HCT116 (cell line): Measurements from ENCODE around the gene HMGB2. TPM values are rescaled to one million over a fixed set of nuclear protein-coding genes. Genes with fewer than 3 reads are reported as not detected.

Source experiments
- ATAC-seq: fragments of 200-7000 bp; cut with Tn5 transposase; 2 replicates; pipeline ENCODE4 v1.9.1; 2020; ENCODE audit warnings: mild to moderate bottlenecking, moderate library complexity
- BruUV-seq: library from RNA; stranded (reverse); fragments of 400-500 nt; replicated peaks from 2 replicates; lab custom pipeline; 2021; lab: Mats Ljungman, UMichigan
- CTCF ChIA-PET: fragments of 300-600 bp; sonication (Branson Sonifier 250); formaldehyde crosslinking; loops from one replicate; lab custom pipeline; 2021; ENCODE audit warnings: antibody characterized with exemption; lab: Charles Lee
- POLR2A ChIA-PET: fragments of 300-600, 350-600 bp; sonication (Branson Sonifier 250); formaldehyde crosslinking; loops from one replicate; lab custom pipeline; 2021; ENCODE audit warnings: antibody characterized with exemption; lab: Charles Lee
- RAD21 ChIA-PET, 2 experiments: fragments of 300-600 bp; sonication (Branson Sonifier 250); formaldehyde crosslinking; loops; one replicate each; lab custom pipeline; 2023; ENCODE audit warnings: low total read pairs in 2 of 2; ENCODE audit not compliant: uncharacterized antibody in 2 of 2, unreplicated experiment in 2 of 2, low non-redundant PET in 1 of 2; lab: Charles Lee
- DNase-seq: peaks from one replicate; pipeline ENCODE4 v3.0.0-alpha.2; 2010; ENCODE audit warnings: low read depth, low spot score
- H2AFZ ChIP-seq: fragments of 200-600 bp; shearing (Covaris generic), sonication (generic); 2 replicates; pipeline ENCODE4 v1.6.1; 2017; ENCODE audit warnings: low read depth, mixed run types, mixed read lengths, antibody characterized with exemption, low read length; ENCODE audit not compliant: poor library complexity, severe bottlenecking
- H3K27ac ChIP-seq: 2 replicates; pipeline ENCODE4 v1.5.1; 2012; ENCODE audit warnings: low read depth, low read length
- H3K27me3 ChIP-seq: fragments of 200-600 bp; sonication (generic); 2 replicates; pipeline ENCODE4 v1.6.1; 2016; ENCODE audit warnings: mixed run types, low read length, mixed read lengths; ENCODE audit not compliant: insufficient read depth
- H3K36me3 ChIP-seq, 2 experiments: fragments of 200-500 bp in 1 of 2; fragments of 200-600 bp in 1 of 2; sonication (Bioruptor generic) in 1 of 2; sonication (generic) in 1 of 2; 2 replicates each; pipeline versions ENCODE4 v1.5.1 to v1.6.1; 2014 to 2016; ENCODE audit warnings: low read length in 2 of 2, inconsistent platforms in 1 of 2, mixed read lengths in 1 of 2, mixed run types in 1 of 2; ENCODE audit not compliant: insufficient read depth in 2 of 2, control insufficient read depth in 1 of 2
- H3K4me1 ChIP-seq, 2 experiments: fragments of 200-600 bp in 1 of 2; sonication (generic) in 1 of 2; 2 replicates each; pipeline versions ENCODE4 v1.5.1 to v1.6.1; 2012 to 2017; ENCODE audit warnings: low read length in 2 of 2, inconsistent platforms in 1 of 2, mild to moderate bottlenecking in 1 of 2, mixed read lengths in 1 of 2, mixed run types in 1 of 2, moderate library complexity in 1 of 2; ENCODE audit not compliant: insufficient read depth in 2 of 2, control insufficient read depth in 1 of 2
- H3K4me2 ChIP-seq: fragments of 200-600 bp; sonication (generic); 2 replicates; pipeline ENCODE4 v1.6.1; 2017; ENCODE audit warnings: mixed run types, low read length, mixed read lengths
- H3K4me3 ChIP-seq, 2 experiments: fragments of 200-600 bp in 1 of 2; sonication (generic) in 1 of 2; replicated peaks in 1 of 2; 2 replicates each; pipeline ENCODE4 v1.5.1; 2011 to 2016; ENCODE audit warnings: low read length in 2 of 2, control low read depth in 1 of 2, low read depth in 1 of 2, mild to moderate bottlenecking in 1 of 2, mixed read lengths in 1 of 2, mixed run types in 1 of 2
- H3K79me2 ChIP-seq: fragments of 200-600 bp; sonication (generic); 2 replicates; pipeline ENCODE4 v1.6.1; 2017; ENCODE audit warnings: mild to moderate bottlenecking, mixed run types, low read length, moderate library complexity, mixed read lengths; ENCODE audit not compliant: insufficient read depth
- H3K9ac ChIP-seq: fragments of 200-600 bp; sonication (generic); 2 replicates; pipeline ENCODE4 v1.6.1; 2016; ENCODE audit warnings: low read length, mixed read lengths
- H3K9me2 ChIP-seq: fragments of 200-600 bp; sonication (generic), shearing (Covaris generic); 2 replicates; pipeline ENCODE4 v1.6.1; 2017; ENCODE audit warnings: mixed run types, mild to moderate bottlenecking, moderate library complexity; ENCODE audit not compliant: insufficient read depth
- H3K9me3 ChIP-seq, 2 experiments: fragments of 200-500 bp in 1 of 2; fragments of 200-600 bp in 1 of 2; sonication (Bioruptor generic) in 1 of 2; sonication (generic) in 1 of 2; 2 replicates each; pipeline ENCODE4 v1.6.1; 2014 to 2017; ENCODE audit warnings: low read length in 2 of 2, mixed read lengths in 2 of 2, inconsistent platforms in 1 of 2, low read depth in 1 of 2, mild to moderate bottlenecking in 1 of 2, mixed run types in 1 of 2, moderate library complexity in 1 of 2; ENCODE audit not compliant: control insufficient read depth in 1 of 2, insufficient read depth in 1 of 2
- H4K20me1 ChIP-seq: fragments of 200-600 bp; sonication (generic), shearing (Covaris generic); 2 replicates; pipeline ENCODE4 v1.6.1; 2017; ENCODE audit warnings: mixed run types, mild to moderate bottlenecking, moderate library complexity; ENCODE audit not compliant: insufficient read depth
- EGR1 ChIP-seq: IDR thresholded peaks from 2 replicates; pipeline ENCODE4 v1.6.1; 2012; ENCODE audit warnings: low read depth
- ELF1 ChIP-seq: IDR thresholded peaks from 2 replicates; pipeline ENCODE4 v1.6.1; 2012; ENCODE audit warnings: low read depth, borderline replicate concordance
- EZH2phosphoT487 ChIP-seq: fragments of 200-600 bp; IDR thresholded peaks from 2 replicates; pipeline ENCODE4 v1.6.1; 2018; ENCODE audit warnings: antibody characterized with exemption, borderline replicate concordance
- POLR2AphosphoS5 ChIP-seq: IDR thresholded peaks from 2 replicates; pipeline ENCODE4 v1.6.1; 2011; ENCODE audit warnings: mild to moderate bottlenecking, low read depth, low read length, moderate library complexity
- SP1 ChIP-seq: IDR thresholded peaks from 2 replicates; pipeline ENCODE4 v1.6.1; 2012; ENCODE audit warnings: low read depth
- TCF7L2 ChIP-seq: IDR thresholded peaks from 2 replicates; pipeline ENCODE4 v1.7.0; 2011; ENCODE audit warnings: borderline replicate concordance, inconsistent platforms; ENCODE audit not compliant: insufficient read depth, insufficient read length; ENCODE audit errors: extremely low read depth
- YY1 ChIP-seq: IDR thresholded peaks from 2 replicates; pipeline ENCODE4 v1.6.1; 2011; ENCODE audit warnings: low read length, low read depth, moderate library complexity, mild to moderate bottlenecking; ENCODE audit not compliant: insufficient replicate concordance; ENCODE audit errors: extremely low read depth
- ZFX ChIP-seq: fragments of 450-650 bp; IDR thresholded peaks from 2 replicates; pipeline ENCODE4 v1.6.1; 2017
- intact Hi-C: fragments of 100-400 bp; cut with micrococcal nuclease; formaldehyde crosslinking; loops from 2 replicates; pipeline ENCODE4 v1.10.0; 2022
- total RNA-seq: library from RNA; stranded (reverse); gene quantifications from one replicate; pipeline ENCODE4 v1.2.1, GENCODE V29; 2021; ENCODE audit not compliant: unreplicated experiment
- TF ChIP-seq, protein P1 (sequence below): IDR thresholded peaks from 2 replicates; pipeline ENCODE4 v1.6.1; 2012; ENCODE audit warnings: low read depth
- TF ChIP-seq, protein P2 (sequence below): IDR thresholded peaks from 2 replicates; pipeline ENCODE4 v1.6.1; 2012

HMGB2 gene
- total RNA-seq, 1 experiment from 2014 or later: 388 TPM

DNA sequence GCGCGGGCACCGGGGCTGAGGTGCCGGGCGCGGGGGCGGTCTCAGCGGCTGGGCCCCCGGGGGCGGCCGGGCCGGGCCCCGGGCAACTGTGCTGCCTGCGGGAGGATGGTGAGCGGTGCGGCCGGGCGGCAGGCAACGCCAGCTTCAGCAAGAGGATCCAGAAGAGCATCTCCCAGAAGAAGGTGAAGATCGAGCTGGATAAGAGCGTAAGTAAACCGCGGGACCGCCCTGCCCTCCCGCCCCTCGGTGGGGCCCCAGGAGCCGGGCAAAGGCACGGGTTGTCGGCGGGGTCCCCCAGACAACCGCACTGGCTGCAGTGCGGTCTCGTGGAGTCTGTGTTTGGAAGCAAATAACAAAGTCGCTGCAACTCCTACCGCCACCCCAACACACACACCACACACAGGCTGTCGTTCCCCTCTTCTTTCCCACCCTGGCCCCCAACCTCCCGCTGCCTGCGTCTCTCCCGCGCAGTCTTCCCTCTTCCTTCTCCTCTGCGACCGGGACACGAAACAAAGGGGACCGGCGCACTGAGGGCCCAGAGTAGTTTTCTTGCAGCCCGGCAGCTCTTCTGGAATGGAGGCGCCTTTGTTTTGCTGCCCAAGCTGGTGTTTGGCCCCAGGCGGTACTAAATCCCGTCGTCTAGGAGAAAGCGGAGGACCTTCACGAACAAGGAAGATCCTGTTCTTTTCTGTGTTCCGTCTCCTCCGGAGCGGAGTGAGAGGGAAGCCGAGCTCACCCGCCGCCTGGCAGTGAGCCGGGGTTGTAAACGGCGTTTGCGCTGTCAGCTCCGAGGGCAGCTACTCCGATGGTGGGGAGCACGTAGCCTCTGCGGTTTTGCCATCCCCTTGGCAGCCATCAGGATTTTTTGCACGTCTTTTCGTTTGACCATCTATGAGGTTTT, 37.4 kb upstream of the HMGB2 start:
- DNase-seq: no peak
- H3K4me2 ChIP-seq: peak overlapping the region; percentile 98
- 0 out of 4 replicates have a peak, but pooled peaks cover 0 to 2% of the 10 kb centered on the region in 2 experiments for H3K36me3 ChIP-seq
- no peaks in the 10 kb centered on the region for H3K79me2 ChIP-seq
- H3K27me3 ChIP-seq: no peaks in the 10 kb centered on the region
- H3K9me2 ChIP-seq: no peaks in the 10 kb centered on the region
- ATAC-seq: peak; percentile 15
- peaks cover 0 to 19% of the 10 kb centered on the region in 2 experiments; a peak in 3 of 4 replicates for H3K4me1 ChIP-seq
- no peak overlapping the region for H2AFZ ChIP-seq
- no peaks in the 10 kb centered on the region; the same call in 1 of the 2 replicates for H4K20me1 ChIP-seq
- intact Hi-C loops: loop anchor here (2.0 kb wide), 1 partner anchor 37 kb away; the partner anchor contains the start of gene HMGB2
- TF ChIP-seq ZFX: peak; percentile 56
- no peak for TF ChIP-seq EZH2phosphoT487
- TSS peak; percentile 42 for BruUV-seq
- CTCF ChIA-PET: interaction anchor here (0.9 to 2.0 kb wide), 4 partner anchors 49 to 358 kb away, joined by 3 to 13 read pairs (median 4); no protein-coding TSS in a partner anchor
- H3K9ac ChIP-seq: peak overlapping the region; percentile 60
- POLR2A ChIA-PET: interaction anchor here (0.6 to 3.7 kb wide), 3 partner anchors 12 to 38 kb away, joined by 3 to 54 read pairs (median 5); partner anchors contain the start of gene HMGB2
- no peaks in the 10 kb centered on the region for H3K9me3 ChIP-seq
- RAD21 ChIA-PET: interaction anchor here in 1 of 2 experiments (0.7 to 1.4 kb wide), 3 partner anchors 13 to 36 kb away, joined by 3 to 5 read pairs (median 3); no protein-coding TSS in a partner anchor
- H3K27ac ChIP-seq: peak overlapping the region; percentile 52
- peak overlapping the region; percentile 81 to 86 for H3K4me3 ChIP-seq

DNA sequence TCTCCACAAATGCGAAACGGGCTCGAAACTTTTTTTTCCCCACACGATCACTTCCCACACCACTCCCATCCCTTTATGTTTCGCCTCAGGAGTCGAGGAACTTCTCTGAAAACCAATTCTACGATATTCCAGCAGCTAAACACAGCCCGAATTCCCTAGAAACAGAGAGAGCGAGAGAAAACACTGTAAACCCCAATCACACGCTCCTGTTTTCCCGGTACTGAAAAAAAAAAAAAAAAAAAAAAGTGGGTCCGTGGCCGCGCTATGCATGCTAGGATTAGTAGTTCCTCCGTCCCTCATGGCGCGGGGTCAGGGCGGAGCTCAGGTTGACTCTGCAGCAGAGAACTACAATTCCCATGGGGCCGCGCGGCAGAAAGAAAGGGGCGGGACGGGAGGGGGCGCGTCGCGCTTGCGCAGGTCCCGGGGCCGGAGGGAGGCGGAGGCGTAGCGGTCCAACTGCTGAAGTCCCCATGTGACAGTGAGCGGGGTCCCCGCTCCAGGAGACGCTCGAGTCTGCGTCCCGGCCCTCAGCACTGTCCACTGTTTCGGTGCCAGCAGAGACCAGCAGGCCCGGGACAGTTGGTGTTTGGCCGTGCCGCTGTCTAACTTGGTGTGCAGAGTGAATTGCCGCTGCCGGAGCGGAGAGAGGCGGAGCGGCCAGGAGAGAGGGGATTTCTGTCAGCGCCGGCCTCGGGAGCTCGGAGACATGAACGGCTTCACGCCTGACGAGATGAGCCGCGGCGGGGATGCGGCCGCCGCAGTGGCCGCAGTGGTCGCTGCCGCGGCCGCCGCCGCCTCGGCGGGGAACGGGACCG, 36.5 kb upstream of the HMGB2 start, which contains the start of gene SAP30:
Gene SAP30, plus strand, starts transcription at position 478 of the 815 bp plus-strand sequence. Its CDS starts 229 bp downstream, at position 707.
- H3K9me3 ChIP-seq: no peaks in the 10 kb centered on the region
- H3K27me3 ChIP-seq: no peaks in the 10 kb centered on the region
- POLR2A ChIA-PET: interaction anchor here (0.6 to 3.7 kb wide), 7 partner anchors 10 to 437 kb away, joined by 3 to 54 read pairs (median 4); partner anchors contain the start of gene HMGB2
- no peaks in the 10 kb centered on the region for H3K79me2 ChIP-seq
- DNase-seq (peak; percentile 94), ATAC-seq (peak; percentile 87)
- CTCF ChIA-PET: interaction anchor here (0.7 to 2.0 kb wide), 8 partner anchors 10 to 913 kb away, joined by 4 to 13 read pairs (median 4); partner anchors contain the start of gene CEP44
- no peaks in the 10 kb centered on the region; the same call in 1 of the 2 replicates for H4K20me1 ChIP-seq
- peak within 1 kb of the TSS; percentile 66 for H3K9ac ChIP-seq
- H3K27ac ChIP-seq: peak within 1 kb of the TSS; percentile 73
- H3K4me3 ChIP-seq: peak within 1 kb of the TSS; percentile 81 to 86
- H2AFZ ChIP-seq: peak within 1 kb of the TSS; percentile 98
- BruUV-seq: no TSS peak
- 0 out of 4 replicates have a peak, but pooled peaks cover 0 to 2% of the 10 kb centered on the region in 2 experiments for H3K36me3 ChIP-seq
- RAD21 ChIA-PET: interaction anchor here (0.7 to 1.4 kb wide), 5 partner anchors 14 to 1743 kb away, joined by 3 to 5 read pairs (median 3); no protein-coding TSS in a partner anchor
- no peaks in the 10 kb centered on the region for H3K9me2 ChIP-seq
- peaks cover 0 to 20% of the 10 kb centered on the region in 2 experiments; a peak in 3 of 4 replicates for H3K4me1 ChIP-seq
- intact Hi-C loops: loop anchor here (2.0 kb wide), 1 partner anchor 36 kb away; the partner anchor contains the start of gene HMGB2
- peak within 1 kb of the TSS; percentile 98 for H3K4me2 ChIP-seq
- TF ChIP-seq, protein P1, sequence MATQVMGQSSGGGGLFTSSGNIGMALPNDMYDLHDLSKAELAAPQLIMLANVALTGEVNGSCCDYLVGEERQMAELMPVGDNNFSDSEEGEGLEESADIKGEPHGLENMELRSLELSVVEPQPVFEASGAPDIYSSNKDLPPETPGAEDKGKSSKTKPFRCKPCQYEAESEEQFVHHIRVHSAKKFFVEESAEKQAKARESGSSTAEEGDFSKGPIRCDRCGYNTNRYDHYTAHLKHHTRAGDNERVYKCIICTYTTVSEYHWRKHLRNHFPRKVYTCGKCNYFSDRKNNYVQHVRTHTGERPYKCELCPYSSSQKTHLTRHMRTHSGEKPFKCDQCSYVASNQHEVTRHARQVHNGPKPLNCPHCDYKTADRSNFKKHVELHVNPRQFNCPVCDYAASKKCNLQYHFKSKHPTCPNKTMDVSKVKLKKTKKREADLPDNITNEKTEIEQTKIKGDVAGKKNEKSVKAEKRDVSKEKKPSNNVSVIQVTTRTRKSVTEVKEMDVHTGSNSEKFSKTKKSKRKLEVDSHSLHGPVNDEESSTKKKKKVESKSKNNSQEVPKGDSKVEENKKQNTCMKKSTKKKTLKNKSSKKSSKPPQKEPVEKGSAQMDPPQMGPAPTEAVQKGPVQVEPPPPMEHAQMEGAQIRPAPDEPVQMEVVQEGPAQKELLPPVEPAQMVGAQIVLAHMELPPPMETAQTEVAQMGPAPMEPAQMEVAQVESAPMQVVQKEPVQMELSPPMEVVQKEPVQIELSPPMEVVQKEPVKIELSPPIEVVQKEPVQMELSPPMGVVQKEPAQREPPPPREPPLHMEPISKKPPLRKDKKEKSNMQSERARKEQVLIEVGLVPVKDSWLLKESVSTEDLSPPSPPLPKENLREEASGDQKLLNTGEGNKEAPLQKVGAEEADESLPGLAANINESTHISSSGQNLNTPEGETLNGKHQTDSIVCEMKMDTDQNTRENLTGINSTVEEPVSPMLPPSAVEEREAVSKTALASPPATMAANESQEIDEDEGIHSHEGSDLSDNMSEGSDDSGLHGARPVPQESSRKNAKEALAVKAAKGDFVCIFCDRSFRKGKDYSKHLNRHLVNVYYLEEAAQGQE: no peak; the same call in 1 of the 2 replicates
- TF ChIP-seq ZFX (peak; percentile 63), EGR1 (peak; percentile 90), ELF1 (no peak; the same call in 1 of the 2 replicates), YY1 (peak; percentile 86), POLR2AphosphoS5 (peak; percentile 97), TCF7L2 (no peak), SP1 (peak; percentile 64)
- TF ChIP-seq, protein P2, sequence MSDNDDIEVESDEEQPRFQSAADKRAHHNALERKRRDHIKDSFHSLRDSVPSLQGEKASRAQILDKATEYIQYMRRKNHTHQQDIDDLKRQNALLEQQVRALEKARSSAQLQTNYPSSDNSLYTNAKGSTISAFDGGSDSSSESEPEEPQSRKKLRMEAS: peak; percentile 94
